WTC11 (cell line): ENCODE data around the gene RSPH9. TPM values are rescaled to one million over a fixed set of nuclear protein-coding genes. Genes with fewer than 3 reads are reported as not detected.
A peak's percentile ranks its signal among the peaks of the same experiment; 100 is the strongest.

Experiments used
- ATAC-seq: fragments of 200-7000 bp; cut with Tn5 transposase; 2 replicates; pipeline ENCODE4 v1.10.0; 2021; ENCODE audit warnings: mild to moderate bottlenecking, moderate library complexity
- CTCF ChIA-PET: fragments of 300-600 bp; sonication (Branson Sonifier 250); formaldehyde crosslinking; loops from one replicate; lab custom pipeline; 2021; ENCODE audit warnings: antibody characterized with exemption; lab: Charles Lee
- POLR2A ChIA-PET: fragments of 350-600 bp; sonication (Branson Sonifier 250); formaldehyde crosslinking; loops from one replicate; lab custom pipeline; 2021; ENCODE audit warnings: antibody characterized with exemption; lab: Charles Lee
- DNase-seq: peaks from one replicate; pipeline ENCODE4 v3.0.0; 2021; ENCODE audit warnings: low spot score
- H3K27ac Mint-ChIP-seq: 2 replicates; pipeline ENCODE4 v1.8.0; 2021; ENCODE audit warnings: mixed read lengths
- H3K27me3 Mint-ChIP-seq: 2 replicates; pipeline ENCODE4 v1.8.0; 2021; ENCODE audit warnings: low read depth, mild to moderate bottlenecking, moderate library complexity, mixed read lengths
- H3K36me3 Mint-ChIP-seq: 2 replicates; pipeline ENCODE4 v1.8.0; 2021; ENCODE audit warnings: mixed read lengths
- H3K4me1 Mint-ChIP-seq: 2 replicates; pipeline ENCODE4 v1.8.0; 2022; ENCODE audit warnings: mixed read lengths
- H3K4me3 Mint-ChIP-seq: 2 replicates; pipeline ENCODE4 v1.8.0; 2021; ENCODE audit warnings: mild to moderate bottlenecking, moderate library complexity, mixed read lengths
- H3K9me3 Mint-ChIP-seq: 2 replicates; pipeline ENCODE4 v1.8.0; 2021; ENCODE audit warnings: mixed read lengths
- ATF6 ChIP-seq: sonication (generic); formaldehyde crosslinking; IDR thresholded peaks from 2 replicates; pipeline ENCODE4 v1.8.1; 2023; ENCODE audit warnings: mild to moderate bottlenecking, missing genetic modification reagents
- CREB1 ChIP-seq: sonication (generic); formaldehyde crosslinking; IDR thresholded peaks from 2 replicates; pipeline ENCODE4 v1.8.0; 2023; ENCODE audit warnings: mild to moderate bottlenecking, missing genetic modification reagents
- ESRRA ChIP-seq: sonication (generic); formaldehyde crosslinking; IDR thresholded peaks from 2 replicates; pipeline ENCODE4 v1.8.1; 2022; ENCODE audit warnings: mild to moderate bottlenecking, missing genetic modification reagents, borderline replicate concordance
- FOXK1 ChIP-seq: sonication (generic); formaldehyde crosslinking; IDR thresholded peaks from 2 replicates; pipeline ENCODE4 v1.8.0; 2022; ENCODE audit warnings: mild to moderate bottlenecking, moderate library complexity, missing genetic modification reagents
- FOXP1 ChIP-seq: sonication (generic); formaldehyde crosslinking; IDR thresholded peaks from 2 replicates; pipeline ENCODE4 v1.8.0; 2022; ENCODE audit warnings: missing genetic modification reagents, mild to moderate bottlenecking, moderate library complexity, borderline replicate concordance
- GABPB1 ChIP-seq: sonication (generic); formaldehyde crosslinking; IDR thresholded peaks from 2 replicates; pipeline ENCODE4 v1.8.1; 2023; ENCODE audit warnings: mild to moderate bottlenecking, missing genetic modification reagents
- KAT7 ChIP-seq: sonication (generic); formaldehyde crosslinking; IDR thresholded peaks from 2 replicates; pipeline ENCODE4 v1.8.1; 2023; ENCODE audit warnings: missing genetic modification reagents, mild to moderate bottlenecking, borderline replicate concordance
- MYBL2 ChIP-seq: sonication (generic); formaldehyde crosslinking; IDR thresholded peaks from 2 replicates; pipeline ENCODE4 v1.8.1; 2023; ENCODE audit warnings: mild to moderate bottlenecking, moderate library complexity, missing genetic modification reagents
- NFATC4 ChIP-seq: fragments of 250-450 bp; sonication (Bioruptor Pico); IDR thresholded peaks from 2 replicates; pipeline ENCODE4 v1.9.0; 2021; ENCODE audit warnings: mild to moderate bottlenecking
- NFYB ChIP-seq: sonication (generic); formaldehyde crosslinking; conservative IDR thresholded peaks from 2 replicates; pipeline ENCODE4 v1.8.0; 2022; ENCODE audit warnings: low read depth, missing genetic modification reagents
- NR2C2 ChIP-seq: sonication (generic); formaldehyde crosslinking; IDR thresholded peaks from 2 replicates; pipeline ENCODE4 v1.8.0; 2022; ENCODE audit warnings: mild to moderate bottlenecking, missing genetic modification reagents
- RELA ChIP-seq: sonication (generic); formaldehyde crosslinking; IDR thresholded peaks from 2 replicates; pipeline ENCODE4 v1.8.1; 2022; ENCODE audit warnings: missing genetic modification reagents, mild to moderate bottlenecking, borderline replicate concordance
- RORB ChIP-seq: fragments of 250-450 bp; sonication (Bioruptor Pico); IDR thresholded peaks from 2 replicates; pipeline ENCODE4 v1.9.0; 2021; ENCODE audit warnings: mild to moderate bottlenecking
- SMAD3 ChIP-seq: sonication (generic); formaldehyde crosslinking; IDR thresholded peaks from 2 replicates; pipeline ENCODE4 v1.8.0; 2022; ENCODE audit warnings: missing genetic modification reagents, mild to moderate bottlenecking, borderline replicate concordance
- SOX15 ChIP-seq: fragments of 250-450 bp; sonication (Bioruptor Pico); IDR thresholded peaks from 2 replicates; pipeline ENCODE4 v1.9.0; 2021; ENCODE audit warnings: mild to moderate bottlenecking
- SP1 ChIP-seq: sonication (generic); formaldehyde crosslinking; conservative IDR thresholded peaks from 2 replicates; pipeline ENCODE4 v1.8.1; 2022; ENCODE audit warnings: missing genetic modification reagents
- TP53 ChIP-seq: sonication (generic); formaldehyde crosslinking; IDR thresholded peaks from 2 replicates; pipeline ENCODE4 v1.8.1; 2023; ENCODE audit warnings: mild to moderate bottlenecking, missing genetic modification reagents
- ZNF219 ChIP-seq: sonication (generic); formaldehyde crosslinking; IDR thresholded peaks from 2 replicates; pipeline ENCODE4 v1.8.0; 2023; ENCODE audit warnings: missing genetic modification reagents, mild to moderate bottlenecking, borderline replicate concordance
- ZNF232 ChIP-seq: sonication (generic); formaldehyde crosslinking; IDR thresholded peaks from 2 replicates; pipeline ENCODE4 v1.8.0; 2022; ENCODE audit warnings: mild to moderate bottlenecking, missing genetic modification reagents
- ZNF263 ChIP-seq: sonication (generic); formaldehyde crosslinking; IDR thresholded peaks from 2 replicates; pipeline ENCODE4 v1.8.1; 2022; ENCODE audit warnings: low read depth, mild to moderate bottlenecking, moderate library complexity, missing genetic modification reagents
- ZNF423 ChIP-seq: fragments of 250-450 bp; sonication (Bioruptor Pico); IDR thresholded peaks from 2 replicates; pipeline ENCODE4 v2.1.2; 2022; ENCODE audit warnings: mild to moderate bottlenecking, moderate library complexity
- ZNF512 ChIP-seq: sonication (generic); formaldehyde crosslinking; IDR thresholded peaks from 2 replicates; pipeline ENCODE4 v1.8.1; 2022; ENCODE audit warnings: missing genetic modification reagents, borderline replicate concordance
- total RNA-seq: library from RNA; stranded (reverse); gene quantifications from 3 replicates; pipeline ENCODE4 v1.2.3, GENCODE V29; 2021
- TF ChIP-seq, protein P1 (sequence below): fragments of 250-450 bp; sonication (Bioruptor Pico); IDR thresholded peaks from 2 replicates; pipeline ENCODE4 v2.1.2; 2022; ENCODE audit warnings: mild to moderate bottlenecking, moderate library complexity
- TF ChIP-seq, protein P2 (sequence below): fragments of 250-450 bp; sonication (Bioruptor Pico); IDR thresholded peaks from 2 replicates; pipeline ENCODE4 v1.9.0; 2021; ENCODE audit warnings: mild to moderate bottlenecking

The RSPH9 gene
- total RNA-seq, 1 experiment from 2014 or later = 0.35 TPM

- no peak for ATAC-seq
- Mint-ChIP-seq H3K27me3 (no peaks in the 10 kb centered on the region), H3K4me3 (peak overlapping the region; percentile 56), H3K9me3 (no peaks in the 10 kb centered on the region), H3K27ac (no peak overlapping the region), H3K4me1 (peaks cover 17% of the 10 kb centered on the region), H3K36me3 (peaks cover 43% of the 10 kb centered on the region)
- DNase-seq = no peak
- TF ChIP-seq CREB1 (no peak), GABPB1 (CRISPR knock-in tag) (peak; percentile 99)
- ChIA-PET CTCF (no interaction called here), POLR2A (no interaction called here)
Measured at GRCh38 chr6:43627008-43627825, 17.6 kb upstream of the RSPH9 start.

- POLR2A ChIA-PET = interaction anchor here (1.0 to 2.5 kb wide), 6 partner anchors 17 to 322 kb away, joined by 3 to 32 read pairs (median 6); partner anchors contain the start of genes RSPH9 and VEGFA
- peak; percentile 24 for ATAC-seq
- Mint-ChIP-seq H3K4me3 (peak overlapping the region; percentile 98), H3K27me3 (no peaks in the 10 kb centered on the region), H3K27ac (peak overlapping the region; percentile 93)
- TF ChIP-seq KAT7 (CRISPR knock-in tag) (no peak), CREB1 (no peak), ZNF232 (CRISPR knock-in tag) (no peak), NFATC4 (CRISPR knock-in tag) (no peak), ESRRA (no peak), FOXP1 (CRISPR knock-in tag) (peak; percentile 48; the same call in 1 of the 2 replicates), SMAD3 (CRISPR knock-in tag) (no peak), TP53 (CRISPR knock-in tag) (no peak), FOXK1 (CRISPR knock-in tag) (no peak), ZNF263 (peak; percentile 88), SP1 (CRISPR knock-in tag) (no peak), NR2C2 (CRISPR knock-in tag) (no peak), ZNF512 (CRISPR knock-in tag) (no peak), RELA (CRISPR knock-in tag) (no peak), ZNF219 (no peak), SOX15 (CRISPR knock-in tag) (no peak), ZNF423 (CRISPR knock-in tag) (0 out of 2 replicates have a peak, but pooled peaks have one; percentile 13), ATF6 (CRISPR knock-in tag) (no peak), NFYB (CRISPR knock-in tag) (no peak), MYBL2 (CRISPR knock-in tag) (no peak), RORB (no peak)
- TF ChIP-seq, protein P1, sequence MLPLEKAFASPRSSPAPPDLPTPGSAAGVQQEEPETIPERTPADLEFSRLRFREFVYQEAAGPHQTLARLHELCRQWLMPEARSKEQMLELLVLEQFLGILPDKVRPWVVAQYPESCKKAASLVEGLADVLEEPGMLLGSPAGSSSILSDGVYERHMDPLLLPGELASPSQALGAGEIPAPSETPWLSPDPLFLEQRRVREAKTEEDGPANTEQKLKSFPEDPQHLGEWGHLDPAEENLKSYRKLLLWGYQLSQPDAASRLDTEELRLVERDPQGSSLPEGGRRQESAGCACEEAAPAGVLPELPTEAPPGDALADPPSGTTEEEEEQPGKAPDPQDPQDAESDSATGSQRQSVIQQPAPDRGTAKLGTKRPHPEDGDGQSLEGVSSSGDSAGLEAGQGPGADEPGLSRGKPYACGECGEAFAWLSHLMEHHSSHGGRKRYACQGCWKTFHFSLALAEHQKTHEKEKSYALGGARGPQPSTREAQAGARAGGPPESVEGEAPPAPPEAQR (CRISPR knock-in tag) = no peak
- TF ChIP-seq, protein P2, sequence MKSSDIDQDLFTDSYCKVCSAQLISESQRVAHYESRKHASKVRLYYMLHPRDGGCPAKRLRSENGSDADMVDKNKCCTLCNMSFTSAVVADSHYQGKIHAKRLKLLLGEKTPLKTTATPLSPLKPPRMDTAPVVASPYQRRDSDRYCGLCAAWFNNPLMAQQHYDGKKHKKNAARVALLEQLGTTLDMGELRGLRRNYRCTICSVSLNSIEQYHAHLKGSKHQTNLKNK (CRISPR knock-in tag) = no peak
- TF ChIP-seq, all 79 proteins: peak for 3
- peaks cover 17% of the 10 kb centered on the region for H3K4me1 Mint-ChIP-seq
- DNase-seq = peak; percentile 54
- H3K36me3 Mint-ChIP-seq = peaks cover 32% of the 10 kb centered on the region
- no peaks in the 10 kb centered on the region for H3K9me3 Mint-ChIP-seq
- CTCF ChIA-PET = interaction anchor here (1.0 to 2.3 kb wide), 12 partner anchors 16 to 468 kb away, joined by 3 to 16 read pairs (median 5); partner anchors contain the start of genes RSPH9 and VEGFA
Measured at GRCh38 chr6:43628393-43629103, 16.3 kb upstream of the RSPH9 start.
